ENCODE measurements around the gene HIF1A. TPM values are rescaled to one million over a fixed set of nuclear protein-coding genes. Genes with fewer than 3 reads are reported as not detected.

The HIF1A gene
- total RNA-seq, 2 donors from 2014 or later, result 114 to 305 TPM

- H3K4me1 ChIP-seq (ENCODE audit: control insufficient read depth in 1 of 2, low read depth in 2 of 2), result no peaks in the 10 kb centered on the region
- no peaks in the 10 kb centered on the region for H3K27me3 ChIP-seq (replicated peaks; ENCODE audit: insufficient read depth)
- no peak overlapping the region for H3K27ac ChIP-seq
- DNase-seq (ENCODE audit: low spot score) (no peak), ATAC-seq (ENCODE audit: insufficient number of reproducible peaks, low FRiP score, low read depth) (no peak)
- no peaks in the 10 kb centered on the region for H3K36me3 ChIP-seq
- no peak overlapping the region for H3K4me3 ChIP-seq
- no peaks in the 10 kb centered on the region for H3K9me3 ChIP-seq
- no peak for TF ChIP-seq CTCF (IDR thresholded peaks at IDR 0.05)
These were observed 22.0 kb upstream of the HIF1A start for GRCh38 chr14:61673305-61673704.

- Histone ChIP-seq H3K4me3 (no peak overlapping the region), H3K9me3 (no peaks in the 10 kb centered on the region), H3K4me1 (ENCODE audit: control insufficient read depth in 1 of 2, low read depth in 2 of 2) (no peaks in the 10 kb centered on the region), H3K27ac (no peak overlapping the region), H3K27me3 (replicated peaks; ENCODE audit: insufficient read depth) (no peaks in the 10 kb centered on the region), H3K36me3 (no peaks in the 10 kb centered on the region)
- ATAC-seq (ENCODE audit: insufficient number of reproducible peaks, low FRiP score, low read depth) (no peak), DNase-seq (ENCODE audit: low spot score) (no peak)
- no peak for TF ChIP-seq CTCF (IDR thresholded peaks at IDR 0.05)
These were observed 20.0 kb upstream of the HIF1A start for GRCh38 chr14:61675291-61675690.

- Histone ChIP-seq H3K27me3 (replicated peaks; ENCODE audit: insufficient read depth) (no peaks in the 10 kb centered on the region), H3K9me3 (no peaks in the 10 kb centered on the region), H3K36me3 (no peaks in the 10 kb centered on the region), H3K4me3 (no peak overlapping the region), H3K4me1 (ENCODE audit: control insufficient read depth in 1 of 2, low read depth in 2 of 2) (no peaks in the 10 kb centered on the region), H3K27ac (no peak overlapping the region)
- no peak for DNase-seq (ENCODE audit: low spot score)
- ATAC-seq (ENCODE audit: insufficient number of reproducible peaks, low FRiP score, low read depth), result no peak
- TF ChIP-seq CTCF (IDR thresholded peaks at IDR 0.05), result no peak
These were observed 17.8 kb upstream of the HIF1A start for GRCh38 chr14:61677479-61677878.

- no peaks in the 10 kb centered on the region for H3K9me3 ChIP-seq
- no peak overlapping the region for H3K27ac ChIP-seq
- no peak for TF ChIP-seq CTCF (IDR thresholded peaks at IDR 0.05)
- ATAC-seq (ENCODE audit: insufficient number of reproducible peaks, low FRiP score, low read depth), result no peak
- no peak for DNase-seq (ENCODE audit: low spot score)
- H3K4me3 ChIP-seq, result no peak overlapping the region
- no peaks in the 10 kb centered on the region for H3K27me3 ChIP-seq (replicated peaks; ENCODE audit: insufficient read depth)
- no peaks in the 10 kb centered on the region for H3K4me1 ChIP-seq (ENCODE audit: control insufficient read depth in 1 of 2, low read depth in 2 of 2)
- no peaks in the 10 kb centered on the region for H3K36me3 ChIP-seq
These were observed 16.3 kb upstream of the HIF1A start for GRCh38 chr14:61678975-61679374.

GRCh38 chr14:61681413-61681812 is 13.9 kb upstream of the HIF1A start:
- DNase-seq (ENCODE audit: low spot score) (no peak), ATAC-seq (ENCODE audit: insufficient number of reproducible peaks, low FRiP score, low read depth) (no peak)
- Histone ChIP-seq H3K9me3 (no peaks in the 10 kb centered on the region), H3K27me3 (replicated peaks; ENCODE audit: insufficient read depth) (no peaks in the 10 kb centered on the region), H3K27ac (no peak overlapping the region), H3K4me1 (ENCODE audit: control insufficient read depth in 1 of 2, low read depth in 2 of 2) (no peaks in the 10 kb centered on the region), H3K4me3 (no peak overlapping the region), H3K36me3 (no peaks in the 10 kb centered on the region)
- TF ChIP-seq CTCF (IDR thresholded peaks at IDR 0.05), result no peak

Data from thoracic aorta (tissue), 2 donors.